ENCODE measurements around the gene LIAS.
A peak's percentile ranks its signal among the peaks of the same experiment; 100 is the strongest.
"Not testable (repeated sequence)": the region's sequence is repeated elsewhere in the genome, so short reads cannot be mapped to it uniquely, and the experiment has no call there.

Gene LIAS

DNA sequence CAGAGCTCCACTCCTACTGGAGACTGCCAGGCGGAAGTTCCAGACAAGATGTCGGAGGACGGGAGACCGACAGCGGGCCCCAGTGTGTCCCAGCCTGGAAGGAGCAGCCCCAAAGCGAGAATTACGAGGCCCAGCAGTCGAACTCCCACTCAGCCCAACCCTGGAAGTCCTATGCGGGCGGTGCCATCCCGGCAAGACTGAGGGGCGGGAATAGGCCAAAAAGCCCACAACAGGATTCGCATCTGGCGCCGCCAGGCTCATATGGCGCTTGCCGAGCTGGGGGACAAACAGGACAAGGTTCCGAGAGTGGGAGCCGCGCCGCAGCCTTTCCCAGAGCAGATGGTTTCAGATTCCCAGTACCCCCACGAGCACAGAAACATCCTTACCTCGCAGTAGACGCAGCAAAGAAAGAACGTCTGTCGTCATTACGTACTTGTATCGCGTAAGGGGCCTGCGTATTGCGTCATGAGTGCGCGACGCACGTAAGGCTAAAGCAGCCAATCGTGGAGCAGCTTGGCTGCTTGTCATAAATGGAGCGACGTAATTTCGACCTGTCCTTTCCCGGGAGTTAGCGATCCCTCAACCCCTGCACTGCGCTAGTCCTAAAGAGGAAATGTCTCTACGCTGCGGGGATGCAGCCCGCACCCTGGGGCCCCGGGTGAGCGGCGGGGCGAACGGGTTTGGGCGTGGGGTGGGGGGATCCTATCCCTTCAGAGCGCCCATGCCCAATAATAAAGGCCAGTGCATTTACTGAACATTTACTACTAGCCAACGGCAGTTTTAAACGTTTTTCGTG lies at the start of gene LIAS, which contains the start of gene RPL9:
Gene LIAS, plus strand, starts transcription at position 552 of the 796 bp plus-strand sequence. Its CDS starts 62 bp downstream, at position 614.
Gene RPL9, minus strand, starts transcription at position 418 of the 796 bp plus-strand sequence. CDS start 483 bp downstream, outside the sequence.
- DNase-seq = peak; percentile 95

- no peak for DNase-seq
Measured at GRCh38 chr4:39410415-39410814, 48.4 kb upstream of the LIAS start.

DNA sequence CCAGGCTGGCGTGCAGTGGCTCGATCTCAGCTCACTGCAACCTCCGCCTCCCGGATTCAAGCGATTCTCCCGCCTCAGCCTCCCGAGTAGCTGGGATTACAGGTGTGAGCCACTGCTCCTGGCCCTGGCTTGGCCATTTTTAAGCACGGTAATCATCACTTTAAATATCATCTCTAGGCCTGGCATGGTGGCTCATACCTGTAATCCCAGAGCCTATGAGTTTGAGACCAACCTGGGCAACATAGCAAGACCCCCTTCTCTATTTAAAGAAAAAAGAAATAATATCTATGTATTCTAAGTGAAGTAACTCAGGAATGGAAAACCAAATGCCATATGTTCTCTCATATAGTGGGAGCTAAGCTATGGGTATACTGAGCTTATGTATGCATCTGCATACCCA lies 47.3 kb upstream of the LIAS start:
- not testable (repeated sequence) for DNase-seq

DNA sequence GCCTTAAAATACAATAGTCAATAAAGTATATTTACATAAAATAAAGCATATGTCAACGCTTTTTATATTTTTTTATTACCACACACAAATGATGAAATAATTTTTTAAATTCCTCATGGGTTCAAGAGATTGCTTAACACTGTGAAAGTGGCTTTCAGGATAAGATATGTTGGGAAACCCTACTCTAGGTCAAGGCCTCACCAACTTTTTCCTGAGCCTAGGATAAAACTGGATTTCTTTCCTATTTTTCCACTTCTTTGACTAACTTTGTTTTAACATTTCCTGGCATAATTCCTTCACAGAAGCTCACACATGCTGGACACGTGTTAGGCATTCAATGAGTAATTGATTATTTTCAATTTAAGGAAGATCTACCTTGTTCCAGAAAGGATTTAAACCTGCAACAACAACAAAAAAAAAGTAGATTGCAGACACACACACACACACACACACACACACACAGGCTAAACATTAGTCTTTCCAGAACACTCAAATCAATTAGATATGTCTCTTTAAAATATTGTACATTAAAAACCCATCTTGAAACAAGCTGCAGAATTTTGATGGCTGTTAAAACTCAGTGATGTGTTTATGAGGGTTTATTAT lies 43.1 kb upstream of the LIAS start:
- no peak for DNase-seq

DNA sequence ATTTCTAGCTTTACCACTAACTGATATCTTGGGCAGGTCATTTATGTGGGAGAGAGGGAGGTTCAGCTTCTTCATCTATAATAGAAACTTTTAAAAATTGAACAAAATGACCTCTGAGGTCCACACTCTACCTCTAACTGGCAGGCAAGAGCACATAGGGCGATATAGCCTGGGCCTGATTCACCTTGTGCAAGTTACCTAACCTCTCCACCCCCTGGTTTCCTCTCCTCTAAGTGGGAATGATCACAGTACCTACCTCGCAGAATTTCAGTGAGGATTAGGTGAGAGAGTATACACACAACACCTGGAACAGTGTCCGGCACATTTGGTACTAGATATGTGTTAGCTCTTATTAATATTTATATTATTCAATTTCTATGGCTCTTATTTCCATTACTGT lies 36.6 kb upstream of the LIAS start:
- no peak for DNase-seq

- not testable (repeated sequence) for DNase-seq
Measured at GRCh38 chr4:39425297-39425696, 33.6 kb upstream of the LIAS start.

- no peak for DNase-seq
Measured at GRCh38 chr4:39426728-39427127, 32.1 kb upstream of the LIAS start.

GRCh38 chr4:39427520-39428114 lies 31.2 kb upstream of the LIAS start:
- no peak for DNase-seq

DNA sequence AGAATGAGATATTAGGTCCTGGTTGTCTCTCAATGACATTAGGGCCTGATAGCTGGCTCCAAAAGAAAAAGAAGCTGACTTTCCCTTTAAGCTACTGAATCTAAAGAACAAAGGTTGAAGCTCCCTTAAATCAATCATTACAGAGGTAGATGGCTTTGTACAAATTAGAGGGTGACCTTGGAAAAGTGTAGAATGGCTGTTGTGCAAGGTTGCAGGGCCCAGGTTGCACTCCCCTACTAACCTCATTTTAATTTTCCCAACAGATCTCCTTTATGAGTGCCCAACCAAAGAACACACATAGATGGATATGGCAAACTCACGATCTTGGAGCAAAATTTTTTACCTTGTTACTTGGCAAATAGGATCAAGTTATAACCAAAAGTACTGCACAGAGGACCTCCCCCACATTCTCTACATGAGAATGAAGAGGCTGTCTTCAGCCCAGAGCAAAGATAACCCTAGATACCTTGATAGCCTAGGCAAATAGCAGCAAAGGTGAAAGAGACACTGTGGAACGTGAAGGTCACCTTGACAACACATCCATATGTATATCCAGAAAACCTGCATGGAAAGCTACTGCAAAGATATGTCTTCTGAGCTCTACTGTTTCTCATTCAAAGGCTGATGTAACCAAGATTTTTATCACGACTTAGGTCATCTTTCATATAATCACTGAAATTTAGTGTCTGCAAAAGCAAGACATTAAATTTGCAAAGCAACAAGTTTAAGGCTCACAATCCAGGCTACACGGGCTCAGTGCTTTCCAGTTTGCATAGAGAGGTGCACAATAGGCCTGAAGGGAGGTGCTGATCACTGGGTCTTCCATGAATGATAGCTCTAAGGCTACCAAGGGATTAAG lies 29.2 kb upstream of the LIAS start:
- no peak for DNase-seq

- no peak for DNase-seq
Measured at GRCh38 chr4:39433878-39434492, 24.9 kb upstream of the LIAS start.

DNA sequence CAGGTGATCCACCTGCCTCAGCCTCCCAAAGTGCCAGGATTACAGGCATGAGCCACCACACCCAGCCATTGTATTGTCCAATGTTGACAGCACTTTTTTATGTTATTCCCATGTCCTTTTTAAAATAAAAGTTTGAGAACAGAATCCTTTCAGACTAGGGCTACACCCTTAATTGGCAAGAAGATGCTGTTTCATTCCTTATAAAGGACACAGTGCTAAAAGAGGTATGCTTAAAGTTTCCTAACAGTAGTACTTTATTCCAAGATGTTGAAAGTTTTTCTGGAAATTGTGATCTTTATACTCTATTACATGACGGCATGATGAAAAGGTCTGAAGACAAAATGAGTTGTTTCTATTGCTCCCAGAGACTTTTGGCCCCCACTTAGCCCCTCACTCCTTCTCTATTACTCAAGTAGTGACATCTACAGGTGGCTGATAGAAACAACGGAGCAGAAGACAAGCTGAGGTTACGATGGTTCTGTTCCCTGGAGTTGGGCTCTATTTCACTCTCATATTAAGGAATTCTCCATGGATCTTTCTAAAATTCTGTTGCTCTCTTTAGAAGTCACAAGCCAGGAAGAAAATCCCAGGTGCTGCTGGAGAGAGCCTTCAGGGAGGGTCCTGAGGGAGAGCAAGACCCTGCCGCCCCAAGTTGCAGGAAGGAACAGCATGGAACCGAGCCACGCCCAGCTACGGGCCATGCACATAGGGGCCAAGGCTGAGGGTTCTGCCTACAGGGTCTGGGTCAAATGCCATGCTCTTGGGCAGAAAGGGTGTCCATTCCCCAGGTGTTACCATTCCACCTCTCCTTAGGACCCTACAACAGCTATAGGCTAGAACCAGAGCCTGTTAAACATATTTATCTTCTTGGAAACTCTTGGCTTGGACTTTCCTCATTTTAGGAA lies 22.9 kb upstream of the LIAS start:
- no peak for DNase-seq

DNA sequence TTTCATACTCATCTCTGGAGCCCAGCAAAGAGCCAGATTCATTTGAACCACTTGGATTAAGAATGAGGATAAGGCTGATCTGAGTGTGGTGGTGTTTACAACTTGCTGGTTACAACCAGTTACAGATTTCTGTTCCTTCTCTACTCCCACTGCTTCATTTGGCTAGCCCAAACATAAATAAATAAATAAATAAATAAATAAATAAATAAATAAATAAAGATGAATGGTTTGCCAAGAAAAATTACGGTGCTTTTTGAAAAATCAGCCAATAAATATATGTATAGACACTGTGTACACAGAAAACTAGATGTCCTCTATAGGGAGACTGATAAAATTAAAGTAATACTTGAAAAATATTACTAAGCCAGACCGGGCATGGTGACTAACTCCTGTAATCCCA lies 17.3 kb upstream of the LIAS start:
- DNase-seq = no peak

DNA sequence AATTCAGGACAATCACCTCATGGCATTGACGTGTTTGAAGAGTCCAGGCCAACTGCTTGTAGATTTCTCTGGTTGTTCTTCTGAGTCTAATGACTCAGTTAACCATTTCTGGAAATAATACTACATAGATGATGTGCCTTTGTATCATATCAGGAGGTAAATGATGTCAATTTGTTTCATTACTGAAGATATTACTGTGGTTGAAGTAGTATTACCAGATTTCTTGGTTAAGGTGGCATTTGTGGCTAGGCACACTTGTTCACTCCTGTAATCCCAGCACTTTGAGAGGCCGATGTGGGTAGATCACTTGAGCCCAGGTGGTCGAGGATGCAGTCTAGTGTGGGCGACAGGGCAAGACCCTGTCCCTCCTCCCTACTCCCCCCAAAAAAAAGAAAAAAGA lies 15.9 kb upstream of the LIAS start:
- DNase-seq = no peak

DNA sequence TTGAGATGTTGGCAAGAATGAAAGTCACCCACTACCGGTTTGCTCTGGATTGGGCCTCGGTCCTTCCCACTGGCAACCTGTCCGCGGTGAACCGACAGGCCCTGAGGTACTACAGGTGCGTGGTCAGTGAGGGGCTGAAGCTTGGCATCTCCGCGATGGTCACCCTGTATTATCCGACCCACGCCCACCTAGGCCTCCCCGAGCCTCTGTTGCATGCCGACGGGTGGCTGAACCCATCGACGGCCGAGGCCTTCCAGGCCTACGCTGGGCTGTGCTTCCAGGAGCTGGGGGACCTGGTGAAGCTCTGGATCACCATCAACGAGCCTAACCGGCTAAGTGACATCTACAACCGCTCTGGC lies 12.4 kb upstream of the LIAS start:
- no peak for DNase-seq

DNA sequence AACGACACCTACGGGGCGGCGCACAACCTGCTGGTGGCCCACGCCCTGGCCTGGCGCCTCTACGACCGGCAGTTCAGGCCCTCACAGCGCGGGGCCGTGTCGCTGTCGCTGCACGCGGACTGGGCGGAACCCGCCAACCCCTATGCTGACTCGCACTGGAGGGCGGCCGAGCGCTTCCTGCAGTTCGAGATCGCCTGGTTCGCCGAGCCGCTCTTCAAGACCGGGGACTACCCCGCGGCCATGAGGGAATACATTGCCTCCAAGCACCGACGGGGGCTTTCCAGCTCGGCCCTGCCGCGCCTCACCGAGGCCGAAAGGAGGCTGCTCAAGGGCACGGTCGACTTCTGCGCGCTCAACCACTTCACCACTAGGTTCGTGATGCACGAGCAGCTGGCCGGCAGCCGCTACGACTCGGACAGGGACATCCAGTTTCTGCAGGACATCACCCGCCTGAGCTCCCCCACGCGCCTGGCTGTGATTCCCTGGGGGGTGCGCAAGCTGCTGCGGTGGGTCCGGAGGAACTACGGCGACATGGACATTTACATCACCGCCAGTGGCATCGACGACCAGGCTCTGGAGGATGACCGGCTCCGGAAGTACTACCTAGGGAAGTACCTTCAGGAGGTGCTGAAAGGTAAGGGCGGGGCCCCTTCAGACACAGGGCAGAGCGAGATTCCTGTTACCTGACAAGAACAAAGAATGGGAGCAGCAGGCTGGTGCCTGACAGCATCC lies 11.8 kb upstream of the LIAS start:
- DNase-seq = peak; percentile 41

- no peak for DNase-seq
Measured at GRCh38 chr4:39450618-39451017, 8.2 kb upstream of the LIAS start.

- DNase-seq = no peak
Measured at GRCh38 chr4:39451423-39452023, 7.3 kb upstream of the LIAS start.

- DNase-seq = no peak
Measured at GRCh38 chr4:39452153-39452859, 6.5 kb upstream of the LIAS start.

- DNase-seq = no peak
Measured at GRCh38 chr4:39452860-39453587, 5.8 kb upstream of the LIAS start.
